GM19324 (cell line): Measurements from ENCODE around the gene RASD2.

Source experiments
- ATAC-seq: cut with Tn5 transposase; IDR thresholded peaks from one replicate; pipeline ENCODE4 v1.9.1; 2021; ENCODE audit warnings: mild to moderate bottlenecking, moderate library complexity; ENCODE audit not compliant: unreplicated experiment, low FRiP score

RASD2 gene

DNA sequence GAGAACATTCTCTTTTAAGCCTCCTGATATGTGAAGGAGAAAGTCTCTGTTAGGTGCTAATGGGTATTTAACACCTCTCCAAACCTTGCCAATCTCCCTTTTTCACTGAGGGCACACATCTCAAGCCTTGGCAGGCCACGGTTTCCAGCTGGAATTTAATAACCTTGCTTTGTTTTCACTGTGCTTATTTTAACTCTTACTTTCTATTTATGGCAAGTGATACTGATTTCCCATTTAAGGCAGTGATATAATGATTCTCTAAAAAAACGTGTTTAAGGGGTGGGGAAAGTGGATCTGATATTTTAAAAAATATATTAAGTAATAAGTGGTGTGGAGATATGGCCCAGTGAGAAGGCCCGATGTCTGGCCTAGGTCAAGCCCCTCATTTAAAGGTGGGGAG lies 1.1 kb upstream of the RASD2 start:
- no peak for ATAC-seq

DNA sequence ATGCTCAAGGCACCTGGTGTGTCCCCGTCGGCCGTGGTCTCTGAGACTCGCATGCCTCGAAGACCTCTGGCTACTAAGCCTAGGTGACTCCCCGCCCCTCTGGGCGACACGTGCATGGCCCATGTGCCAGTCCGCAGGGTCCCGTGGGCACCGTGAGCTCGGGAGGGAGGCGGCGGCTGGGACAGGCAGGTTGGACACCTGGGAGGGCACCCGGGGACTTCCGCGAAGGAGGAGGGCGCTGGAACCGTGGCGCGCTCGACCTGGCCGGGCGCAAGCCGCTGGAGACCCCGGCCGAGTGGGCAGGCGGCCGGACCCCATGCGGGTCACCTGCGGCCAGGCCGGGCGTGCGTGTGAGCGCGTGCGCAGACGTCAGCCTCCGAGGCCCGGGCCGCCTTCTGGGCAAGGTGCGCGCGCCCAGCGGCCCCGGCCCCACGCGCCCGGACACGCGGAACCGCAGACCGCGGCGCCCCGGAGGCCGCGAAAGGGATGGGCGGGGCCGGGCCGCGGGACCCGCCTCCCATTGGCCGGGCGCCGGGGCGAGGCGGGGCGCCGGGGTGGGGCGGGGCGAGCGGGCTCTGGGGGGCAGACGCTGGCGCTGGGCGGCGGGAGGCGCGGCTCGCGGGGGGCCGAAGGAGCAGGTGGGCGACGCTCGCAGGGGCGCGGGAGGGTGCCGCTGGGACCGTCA lies 579 bp upstream of the RASD2 start:
- peak; percentile 75 for ATAC-seq

- no peak for ATAC-seq
Measured at GRCh38 chr22:35541254-35541748, 670 bp downstream of the RASD2 start.

DNA sequence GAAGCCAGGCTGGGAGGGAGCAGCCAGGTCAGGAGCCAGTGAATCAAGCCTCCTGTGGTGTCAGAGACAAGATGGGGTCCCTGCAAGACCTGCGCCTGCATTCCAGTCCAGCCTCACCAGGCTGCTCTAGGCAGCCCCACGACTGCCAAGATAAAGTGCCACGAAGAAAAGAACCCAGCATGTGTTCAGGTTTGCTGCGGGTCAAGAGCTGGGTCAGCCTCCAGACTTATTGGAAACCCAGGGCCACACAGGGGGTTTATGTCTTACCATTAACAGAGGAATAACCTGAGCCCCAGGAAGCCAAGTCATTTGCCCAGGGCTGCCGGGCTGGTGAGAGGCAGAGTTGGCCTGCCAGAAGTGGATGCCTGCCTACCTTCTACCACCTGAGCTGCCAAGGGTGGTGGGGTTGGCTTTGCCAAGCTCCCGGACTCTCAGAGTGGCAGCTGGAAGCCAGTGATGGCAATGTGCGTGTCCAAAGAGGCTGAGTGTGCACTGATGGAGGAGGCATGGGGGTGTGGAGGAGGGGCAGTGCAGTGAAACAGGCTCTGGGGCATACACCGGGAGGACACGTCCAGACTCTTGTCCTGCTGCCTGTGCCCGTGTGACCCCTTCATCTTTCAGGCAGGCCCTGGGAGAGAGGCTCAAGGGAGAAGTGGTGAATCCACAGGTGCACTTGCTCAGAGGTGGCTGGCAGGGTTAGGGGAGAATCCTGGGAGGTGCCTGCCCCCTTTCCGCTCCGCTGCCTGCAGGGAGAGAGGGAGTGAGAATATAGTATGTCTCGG lies 1.7 kb downstream of the RASD2 start:
- no peak for ATAC-seq

GRCh38 chr22:35542939-35543516 lies 2.4 kb downstream of the RASD2 start:
- ATAC-seq, result no peak

- ATAC-seq, result no peak
Measured at GRCh38 chr22:35543702-35544101, 3.1 kb downstream of the RASD2 start.

DNA sequence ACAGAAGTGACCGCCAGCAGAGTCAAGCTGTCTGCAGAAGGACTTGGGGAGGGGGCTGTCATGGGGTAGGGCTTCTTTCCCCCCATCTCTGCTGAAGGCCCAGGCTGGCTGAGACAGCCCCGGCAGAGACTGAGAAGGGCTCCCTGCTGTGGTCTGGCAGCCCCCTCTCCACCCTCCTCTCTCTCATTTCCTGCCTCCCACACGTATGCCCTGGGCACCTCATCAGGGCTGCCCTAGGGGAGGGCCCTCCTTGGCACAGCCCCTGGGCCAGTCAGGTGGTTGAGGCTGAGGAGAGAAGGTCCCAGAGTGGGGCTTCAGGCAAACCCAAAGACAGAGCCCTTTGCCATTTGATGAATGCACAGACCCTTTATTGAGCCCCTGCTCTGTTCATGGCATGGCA lies 3.6 kb downstream of the RASD2 start:
- no peak for ATAC-seq

GRCh38 chr22:35544827-35545226 lies 4.2 kb downstream of the RASD2 start:
- no peak for ATAC-seq

GRCh38 chr22:35546886-35547285 lies 6.3 kb downstream of the RASD2 start:
- ATAC-seq, result no peak

DNA sequence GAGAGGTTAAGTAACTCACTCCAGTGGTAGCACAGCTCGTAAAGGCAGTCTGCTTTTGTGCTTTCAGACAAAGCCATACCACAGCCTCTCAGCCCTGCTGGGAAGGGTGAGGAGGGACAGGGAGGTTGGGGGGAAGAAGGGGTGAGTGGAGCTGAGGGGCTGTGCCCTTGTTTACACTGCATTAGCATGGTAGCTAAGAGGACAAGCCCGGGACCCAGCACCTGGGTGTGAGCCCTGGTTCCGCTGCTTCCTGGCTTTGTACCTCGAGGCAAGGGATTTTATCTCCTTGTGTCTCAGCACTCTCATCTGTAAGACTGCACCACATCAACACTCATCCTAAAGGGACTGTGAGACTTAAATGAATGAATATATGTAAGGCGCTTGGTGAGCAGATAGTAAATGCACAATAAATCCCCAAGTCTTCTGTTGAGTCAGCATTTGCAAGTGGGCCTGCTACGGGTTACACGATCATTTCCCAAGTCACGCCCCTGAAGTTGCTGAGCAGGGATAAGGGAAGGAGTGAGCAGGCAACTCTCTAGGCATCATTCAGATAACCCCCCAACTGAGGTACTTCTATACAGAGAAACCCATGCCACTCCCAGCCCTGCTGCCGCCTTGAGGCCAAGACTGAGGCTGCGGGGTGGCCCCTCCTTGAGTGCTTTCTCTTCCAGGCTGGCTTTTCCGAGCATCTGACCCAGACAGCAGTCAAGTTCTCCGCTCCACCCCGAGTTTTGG lies 7.5 kb downstream of the RASD2 start:
- no peak for ATAC-seq

- ATAC-seq, result no peak
Measured at GRCh38 chr22:35548722-35549112, 8.1 kb downstream of the RASD2 start.

DNA sequence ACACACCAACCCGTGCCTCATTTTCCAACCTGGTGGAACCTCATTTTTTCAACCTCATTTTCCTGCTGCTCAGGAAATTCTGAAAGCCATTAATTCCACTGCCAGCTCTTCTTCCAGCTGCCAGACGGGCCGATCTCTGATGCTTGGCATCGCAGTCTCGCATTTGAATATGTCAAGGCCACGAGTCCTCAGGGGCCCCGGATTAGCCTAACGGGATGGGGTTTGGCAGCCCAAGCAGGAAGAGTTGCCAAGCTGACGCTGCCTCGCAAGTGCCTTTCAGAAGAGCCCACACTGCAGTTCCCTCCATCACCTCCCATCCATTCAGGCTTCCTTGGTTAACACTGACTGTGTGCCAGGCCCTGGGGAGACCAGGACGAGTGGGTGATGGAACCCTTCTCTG lies 8.7 kb downstream of the RASD2 start:
- ATAC-seq, result no peak

GRCh38 chr22:35551549-35552177 lies 11.0 kb downstream of the RASD2 start:
- ATAC-seq, result no peak

DNA sequence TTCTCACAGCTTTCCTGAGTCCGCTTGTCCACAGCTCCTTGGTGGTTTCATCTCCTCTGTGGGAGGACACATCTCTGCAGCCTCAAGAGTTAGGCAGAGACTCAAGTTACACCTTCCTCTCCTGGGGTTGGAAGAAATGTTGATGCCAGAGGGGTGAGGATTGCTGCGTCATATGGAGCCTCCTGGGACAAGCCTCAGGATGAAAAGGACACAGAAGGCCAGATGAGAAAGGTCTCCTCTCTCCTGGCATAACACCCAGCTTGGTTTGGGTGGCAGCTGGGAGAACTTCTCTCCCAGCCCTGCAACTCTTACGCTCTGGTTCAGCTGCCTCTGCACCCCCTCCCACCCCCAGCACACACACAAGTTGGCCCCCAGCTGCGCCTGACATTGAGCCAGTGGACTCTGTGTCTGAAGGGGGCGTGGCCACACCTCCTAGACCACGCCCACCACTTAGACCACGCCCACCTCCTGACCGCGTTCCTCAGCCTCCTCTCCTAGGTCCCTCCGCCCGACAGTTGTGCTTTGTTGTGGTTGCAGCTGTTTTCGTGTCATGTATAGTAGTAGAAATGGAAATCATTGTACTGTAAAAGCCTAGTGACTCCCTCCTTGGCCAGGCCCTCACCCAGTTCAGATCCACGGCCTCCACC lies 11.7 kb downstream of the RASD2 start:
- no peak for ATAC-seq

DNA sequence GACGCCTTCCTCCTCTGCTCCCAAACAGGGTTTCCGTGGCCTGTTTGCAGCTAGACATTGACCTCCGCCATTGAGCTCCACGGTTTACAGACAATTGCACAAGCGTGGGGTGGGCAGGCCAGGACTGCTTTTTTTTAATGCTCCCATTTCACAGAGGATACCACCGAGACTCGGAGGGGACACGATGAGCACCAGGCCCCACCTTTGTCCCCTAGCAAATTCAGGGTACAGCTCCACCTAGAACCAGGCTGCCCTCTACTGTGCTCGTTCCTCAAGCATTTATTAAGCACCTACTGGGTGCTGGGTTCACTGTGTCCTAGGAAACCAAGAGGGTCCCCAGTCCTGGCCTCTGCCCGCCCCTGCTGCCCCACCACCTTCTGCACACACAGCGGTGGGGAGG lies 12.2 kb downstream of the RASD2 start:
- no peak for ATAC-seq

GRCh38 chr22:35553341-35553740 lies 12.7 kb downstream of the RASD2 start:
- no peak for ATAC-seq

DNA sequence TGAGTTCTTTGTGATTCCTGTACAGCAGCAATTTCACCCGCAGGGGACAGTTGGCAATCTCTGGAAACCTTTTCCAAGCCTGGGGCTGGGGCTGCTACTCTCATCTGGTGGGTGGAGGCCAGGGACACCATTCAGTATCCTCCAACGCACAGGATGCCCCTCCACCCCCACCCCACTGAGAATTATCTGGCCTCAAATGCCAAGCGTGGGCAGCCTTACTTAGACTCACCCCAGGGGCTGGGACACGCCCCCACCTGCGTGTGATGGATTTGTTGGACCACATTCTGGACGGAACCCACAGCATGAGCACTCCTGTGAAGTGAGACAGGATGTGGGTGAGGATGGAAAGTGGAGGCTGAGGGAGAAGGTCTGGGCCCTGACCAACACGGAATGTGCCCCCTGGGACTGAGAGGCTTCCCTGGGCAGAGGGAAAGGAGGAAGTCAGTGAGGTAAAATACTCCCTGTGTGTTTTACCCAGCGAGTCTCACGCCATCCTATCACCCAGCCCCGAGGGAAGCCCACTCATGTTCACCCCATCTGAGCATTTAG lies 13.7 kb downstream of the RASD2 start:
- no peak for ATAC-seq

- ATAC-seq, result no peak
Measured at GRCh38 chr22:35555483-35555890, 14.9 kb downstream of the RASD2 start.

DNA sequence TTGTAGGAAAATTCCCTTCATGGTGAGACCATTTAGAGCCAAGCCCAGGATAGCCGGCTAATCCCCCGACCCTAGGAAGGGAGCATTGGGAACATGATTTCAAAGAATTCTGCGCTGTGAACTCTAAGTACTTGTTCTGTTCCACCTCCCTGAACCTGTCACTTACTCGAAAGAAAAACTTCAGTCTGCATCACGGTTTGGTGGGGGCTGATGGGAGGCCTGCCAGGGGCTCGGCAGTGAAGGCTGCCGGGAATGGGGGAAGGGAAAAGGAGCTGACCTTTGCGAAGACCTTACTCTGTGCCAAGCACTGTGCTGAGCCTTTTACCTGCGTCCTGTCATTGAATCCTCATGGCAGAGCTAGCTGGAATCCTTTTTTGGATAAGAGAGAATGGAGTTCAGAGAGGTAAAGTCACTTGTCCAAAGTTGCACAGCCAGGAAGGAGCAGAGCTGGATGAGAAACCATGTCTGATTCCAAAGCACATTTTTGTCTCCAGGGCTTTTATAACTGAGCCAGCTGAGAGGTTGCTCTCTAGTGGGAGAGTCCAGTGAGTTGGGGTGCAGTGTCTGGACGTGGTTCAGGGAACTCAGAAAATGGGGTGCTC lies 15.4 kb downstream of the RASD2 start:
- no peak for ATAC-seq
